GM23248 (cell line): ENCODE results near the gene CEACAM3.

Experiments
- EZH2 ChIP-seq: fragments of 200-600 bp; sonication (generic); IDR thresholded peaks from 2 replicates; pipeline ENCODE4 v1.6.1; 2018; ENCODE audit warnings: antibody characterized with exemption, mild to moderate bottlenecking; ENCODE audit not compliant: insufficient read depth, poor library complexity, severe bottlenecking
- EZH2phosphoT487 ChIP-seq: fragments of 200-600 bp; sonication (generic); IDR thresholded peaks from 2 replicates; pipeline ENCODE4 v1.6.1; 2018; ENCODE audit warnings: antibody characterized with exemption, moderate library complexity, mild to moderate bottlenecking, low read depth; ENCODE audit not compliant: insufficient read depth

- TF ChIP-seq EZH2 (no peak), EZH2phosphoT487 (no peak)
Measured at GRCh38 chr19:41821003-41821735, 24.8 kb downstream of the CEACAM3 start.
